ENCODE measurements around the gene SNRNP48. TPM values are rescaled to one million over a fixed set of nuclear protein-coding genes. Genes with fewer than 3 reads are reported as not detected.

The SNRNP48 gene
- total and polyA plus RNA-seq, 2 of the 4 experiments (the other 2 are of a cell fraction): 5.2 to 6.2 TPM

GRCh38 chr6:7629321-7629720 is 39.3 kb downstream of the SNRNP48 start:
- Histone ChIP-seq H2BK20ac (ENCODE audit: low read depth, low read length) (no peak overlapping the region), H2AFZ (replicated peaks; ENCODE audit: low read length, poor library complexity) (no peak overlapping the region), H2BK15ac (ENCODE audit: low read depth, low read length) (no peak overlapping the region), H3K23ac (ENCODE audit: low read depth, low read length) (no peak overlapping the region), H2BK120ac (ENCODE audit: low read depth, low read length) (no peak overlapping the region), H3K9ac (ENCODE audit: low read depth, low read length) (no peak overlapping the region), H3K14ac (replicated peaks; ENCODE audit: low read depth, low read length) (no peak overlapping the region), H2AK5ac (ENCODE audit: low read depth, low read length) (no peak overlapping the region), H3K56ac (ENCODE audit: extremely low read depth, insufficient read depth, low read length) (no peak overlapping the region), H3K79me1 (ENCODE audit: low read depth in 1 of 2, low read length in 2 of 2) (no peaks in the 10 kb centered on the region), H3K18ac (ENCODE audit: low read depth, low read length) (no peak overlapping the region), H3K27me3 (ENCODE audit: control insufficient read depth, insufficient read depth, low read length) (peaks cover 6% of the 10 kb centered on the region; the same call in 1 of the 2 replicates), H4K91ac (ENCODE audit: insufficient read depth, low read depth, low read length) (no peak overlapping the region), H4K20me1 (ENCODE audit: insufficient read depth, low read length) (no peaks in the 10 kb centered on the region), H2BK5ac (ENCODE audit: low read depth, low read length, poor library complexity, severe bottlenecking) (no peak overlapping the region), H3K27ac (ENCODE audit: insufficient read depth, low read length) (no peak overlapping the region), H3K4ac (ENCODE audit: low read depth, low read length) (no peak overlapping the region), H4K5ac (ENCODE audit: low read depth, low read length) (no peak overlapping the region), H3K36me3 (ENCODE audit: control insufficient read depth, insufficient read depth, low read length) (no peaks in the 10 kb centered on the region), H3K9me1 (ENCODE audit: insufficient read depth, low read length) (no peaks in the 10 kb centered on the region), H2AK9ac (replicated peaks; ENCODE audit: low read depth, low read length, poor library complexity) (no peak overlapping the region), H3K4me1 (ENCODE audit: control insufficient read depth, insufficient read depth, low read length) (0 out of 2 replicates have a peak, but pooled peaks cover 4% of the 10 kb centered on the region), H4K8ac (ENCODE audit: low read depth in 2 of 2, low read length in 2 of 2) (no peak overlapping the region), H3K4me3 (ENCODE audit: insufficient read depth, low read depth, low read length) (no peak overlapping the region), H3K9me3 (ENCODE audit: control insufficient read depth, insufficient read depth, low read length) (no peaks in the 10 kb centered on the region), H3K4me2 (ENCODE audit: low read depth, low read length) (no peak overlapping the region)
- ChIA-PET POLR2A (ENCODE audit: unreplicated experiment) (no interaction called here), CTCF (no interaction called here)
- no peak for ATAC-seq (ENCODE audit: low read depth)
- intact Hi-C loops (cut with micrococcal nuclease) (no loop called here), in situ Hi-C loops (cut with MboI; ENCODE audit: low sequenced_read_pairs) (no loop called here), dilution Hi-C loops (cut with HindIII; ENCODE audit: low sequenced_read_pairs, unreplicated experiment) (no loop called here)
- DNase-seq: no peak
- no TSS peak for BruUV-seq (replicated peaks)
- whole genome bisulfite sequencing, 2 experiments (ENCODE audit: extremely low coverage in 2 of 2, insufficient read length in 1 of 2): no CpG with 5 or more reads among the region's 2 CpGs
- TF ChIP-seq MAFK (IDR thresholded peaks at IDR 0.05; ENCODE audit: low read depth, low read length) (no peak), POLR2A (IDR thresholded peaks at IDR 0.05; ENCODE audit: low read depth, low read length) (no peak), FOS (IDR thresholded peaks at IDR 0.05; ENCODE audit: low read depth, low read length) (no peak), NFE2L2 (IDR thresholded peaks at IDR 0.05; ENCODE audit: low read depth, low read length) (no peak), CEBPB (IDR thresholded peaks at IDR 0.05; ENCODE audit: low read depth, low read length) (no peak), RCOR1 (IDR thresholded peaks at IDR 0.05; ENCODE audit: insufficient replicate concordance, low read length) (no peak), BHLHE40 (IDR thresholded peaks at IDR 0.05; ENCODE audit: low read depth, low read length) (no peak), RFX5 (IDR thresholded peaks at IDR 0.05; ENCODE audit: low read depth, low read length) (no peak), MXI1 (IDR thresholded peaks at IDR 0.05; ENCODE audit: borderline replicate concordance, low read depth, low read length) (no peak), CHD1 (IDR thresholded peaks at IDR 0.05; ENCODE audit: low read depth, low read length) (no peak), SMC3 (IDR thresholded peaks at IDR 0.05; ENCODE audit: low read depth, low read length) (no peak), MAZ (IDR thresholded peaks at IDR 0.05; ENCODE audit: borderline replicate concordance, low read depth, low read length) (no peak), RAD21 (IDR thresholded peaks at IDR 0.05; ENCODE audit: low read length) (no peak)
- TF ChIP-seq, protein P1, sequence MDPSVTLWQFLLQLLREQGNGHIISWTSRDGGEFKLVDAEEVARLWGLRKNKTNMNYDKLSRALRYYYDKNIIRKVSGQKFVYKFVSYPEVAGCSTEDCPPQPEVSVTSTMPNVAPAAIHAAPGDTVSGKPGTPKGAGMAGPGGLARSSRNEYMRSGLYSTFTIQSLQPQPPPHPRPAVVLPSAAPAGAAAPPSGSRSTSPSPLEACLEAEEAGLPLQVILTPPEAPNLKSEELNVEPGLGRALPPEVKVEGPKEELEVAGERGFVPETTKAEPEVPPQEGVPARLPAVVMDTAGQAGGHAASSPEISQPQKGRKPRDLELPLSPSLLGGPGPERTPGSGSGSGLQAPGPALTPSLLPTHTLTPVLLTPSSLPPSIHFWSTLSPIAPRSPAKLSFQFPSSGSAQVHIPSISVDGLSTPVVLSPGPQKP (IDR thresholded peaks at IDR 0.05; ENCODE audit: borderline replicate concordance, low read depth, low read length): no peak
- TF ChIP-seq, protein P2, sequence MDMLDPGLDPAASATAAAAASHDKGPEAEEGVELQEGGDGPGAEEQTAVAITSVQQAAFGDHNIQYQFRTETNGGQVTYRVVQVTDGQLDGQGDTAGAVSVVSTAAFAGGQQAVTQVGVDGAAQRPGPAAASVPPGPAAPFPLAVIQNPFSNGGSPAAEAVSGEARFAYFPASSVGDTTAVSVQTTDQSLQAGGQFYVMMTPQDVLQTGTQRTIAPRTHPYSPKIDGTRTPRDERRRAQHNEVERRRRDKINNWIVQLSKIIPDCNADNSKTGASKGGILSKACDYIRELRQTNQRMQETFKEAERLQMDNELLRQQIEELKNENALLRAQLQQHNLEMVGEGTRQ (IDR thresholded peaks at IDR 0.05; ENCODE audit: low read depth, low read length): no peak
- TF ChIP-seq, protein P3, sequence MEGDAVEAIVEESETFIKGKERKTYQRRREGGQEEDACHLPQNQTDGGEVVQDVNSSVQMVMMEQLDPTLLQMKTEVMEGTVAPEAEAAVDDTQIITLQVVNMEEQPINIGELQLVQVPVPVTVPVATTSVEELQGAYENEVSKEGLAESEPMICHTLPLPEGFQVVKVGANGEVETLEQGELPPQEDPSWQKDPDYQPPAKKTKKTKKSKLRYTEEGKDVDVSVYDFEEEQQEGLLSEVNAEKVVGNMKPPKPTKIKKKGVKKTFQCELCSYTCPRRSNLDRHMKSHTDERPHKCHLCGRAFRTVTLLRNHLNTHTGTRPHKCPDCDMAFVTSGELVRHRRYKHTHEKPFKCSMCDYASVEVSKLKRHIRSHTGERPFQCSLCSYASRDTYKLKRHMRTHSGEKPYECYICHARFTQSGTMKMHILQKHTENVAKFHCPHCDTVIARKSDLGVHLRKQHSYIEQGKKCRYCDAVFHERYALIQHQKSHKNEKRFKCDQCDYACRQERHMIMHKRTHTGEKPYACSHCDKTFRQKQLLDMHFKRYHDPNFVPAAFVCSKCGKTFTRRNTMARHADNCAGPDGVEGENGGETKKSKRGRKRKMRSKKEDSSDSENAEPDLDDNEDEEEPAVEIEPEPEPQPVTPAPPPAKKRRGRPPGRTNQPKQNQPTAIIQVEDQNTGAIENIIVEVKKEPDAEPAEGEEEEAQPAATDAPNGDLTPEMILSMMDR (conservative IDR thresholded peaks at IDR 0.05; ENCODE audit: low read depth, low read length): no peak
